K562 (cell line): ENCODE results near the gene VGLL4. TPM values are rescaled to one million over a fixed set of nuclear protein-coding genes. Genes with fewer than 3 reads are reported as not detected.

Experiments
- CBX8 ChIP-seq: fragments of 200-600 bp; sonication (generic); IDR thresholded peaks from 2 replicates; pipeline ENCODE4 v1.6.1; 2012; ENCODE audit warnings: borderline replicate concordance, mixed run types, low read depth, mild to moderate bottlenecking, moderate library complexity, mixed read lengths, low read length, control low read depth, inconsistent platforms; ENCODE audit not compliant: poor library complexity, severe bottlenecking; ENCODE audit errors: extremely low read depth
- ESRRA ChIP-seq: fragments of 450-650 bp; IDR thresholded peaks from 2 replicates; pipeline ENCODE4 v1.6.1; 2014; ENCODE audit warnings: low read depth, mild to moderate bottlenecking, moderate library complexity, borderline replicate concordance
- LEF1 ChIP-seq: fragments of 450-650 bp; IDR thresholded peaks from 2 replicates; pipeline ENCODE4 v1.6.1; 2016; ENCODE audit warnings: mild to moderate bottlenecking
- NCOA4 ChIP-seq: fragments of 450-650 bp; IDR thresholded peaks from 2 replicates; pipeline ENCODE4 v1.6.1; 2018; ENCODE audit warnings: mild to moderate bottlenecking; ENCODE audit not compliant: partially characterized antibody
- RBFOX2 ChIP-seq: fragments of 200-400 bp; formaldehyde crosslinking; IDR thresholded peaks from 2 replicates; pipeline ENCODE4 v1.6.1; 2017; ENCODE audit warnings: low read depth, mild to moderate bottlenecking, low read length, moderate library complexity
- ZFP91 ChIP-seq: sonication (generic); formaldehyde crosslinking; IDR thresholded peaks from 2 replicates; pipeline ENCODE4 v1.8.0; 2022; ENCODE audit warnings: mild to moderate bottlenecking, missing genetic modification reagents
- ZFX ChIP-seq: sonication (generic); formaldehyde crosslinking; IDR thresholded peaks from 2 replicates; pipeline ENCODE4 v1.8.0; 2022; ENCODE audit warnings: mild to moderate bottlenecking, missing genetic modification reagents, moderate library complexity
- ZNF280B ChIP-seq: fragments of 250-450 bp; sonication (Bioruptor Pico); IDR thresholded peaks from 2 replicates; pipeline ENCODE4 v1.5.1; 2021; ENCODE audit warnings: mild to moderate bottlenecking
- ZNF589 ChIP-seq: fragments of 200-800 bp; sonication (Bioruptor generic); IDR thresholded peaks from 2 replicates; pipeline ENCODE4 v1.6.1; 2016; ENCODE audit warnings: low read depth, missing genetic modification characterization, missing compliant biosample characterization
- polyA plus RNA-seq, 8 experiments: library from polyadenylated mRNA; depleted of rRNA in 4 of 8; stranded (reverse) in 5 of 8; unstranded in 3 of 8; fragments of >200 nt; fragmentation: Nextera tagmentation in 2 of 8; fragmentation: Illumina TruSeq in 1 of 8; extraction: Ambion mirVana in 2 of 8; extraction: Trizol in 1 of 8; gene quantifications; 2 replicates each; pipeline versions ENCODE4 v1.2.1 to v1.2.3, GENCODE V29; 2011 to 2014; ENCODE audit warnings: inconsistent platforms in 1 of 8, missing spikeins in 1 of 8
- total RNA-seq, 7 experiments: library from RNA; depleted of rRNA in 6 of 7; stranded (reverse); fragments of >200 nt in 6 of 7; fragmentation: Illumina TruSeq in 2 of 7; extraction: Trizol in 2 of 7; gene quantifications; 2 replicates each; pipeline versions ENCODE4 v1.2.1 to v1.2.3, GENCODE V29; 2011 to 2021; ENCODE audit warnings: low replicate concordance in 1 of 7
- TF ChIP-seq, protein P1 (sequence below): fragments of 250-450 bp; sonication (Bioruptor Pico); IDR thresholded peaks from 2 replicates; pipeline ENCODE4 v1.8.0; 2022; ENCODE audit warnings: inconsistent platforms, mild to moderate bottlenecking, moderate library complexity, borderline replicate concordance
- TF ChIP-seq, protein P2 (sequence below): fragments of 450-650 bp; IDR thresholded peaks from 2 replicates; pipeline ENCODE4 v1.6.1; 2016
- TF ChIP-seq, protein P3 (sequence below): fragments of 450-650 bp; conservative IDR thresholded peaks from 2 replicates; pipeline ENCODE4 v1.6.1; 2016; ENCODE audit warnings: missing genetic modification characterization, low read depth, mild to moderate bottlenecking, control low read depth, missing compliant biosample characterization

Gene VGLL4
- total and polyA plus RNA-seq, 9 of the 15 experiments (the other 6 are each of a cell fraction or from before 2014, with no cell fraction given) = 0.27 to 10.9 (median 8.6) TPM

GRCh38 chr3:11509173-11510000 lies 134.3 kb downstream of the VGLL4 start (continued):
- TF ChIP-seq ESRRA (no peak), RBFOX2 (0 out of 2 replicates have a peak, but pooled peaks have one; percentile 37), CBX8 (no peak), LEF1 (peak; percentile 71; the same call in 1 of the 2 replicates), ZNF589 (0 out of 2 replicates have a peak, but pooled peaks have one; percentile 5), ZNF280B (CRISPR knock-in tag) (no peak), ZFX (CRISPR knock-in tag) (0 out of 2 replicates have a peak, but pooled peaks have one; percentile 33), NCOA4 (no peak), ZFP91 (CRISPR knock-in tag) (peak; percentile 96)
- TF ChIP-seq, protein P1, sequence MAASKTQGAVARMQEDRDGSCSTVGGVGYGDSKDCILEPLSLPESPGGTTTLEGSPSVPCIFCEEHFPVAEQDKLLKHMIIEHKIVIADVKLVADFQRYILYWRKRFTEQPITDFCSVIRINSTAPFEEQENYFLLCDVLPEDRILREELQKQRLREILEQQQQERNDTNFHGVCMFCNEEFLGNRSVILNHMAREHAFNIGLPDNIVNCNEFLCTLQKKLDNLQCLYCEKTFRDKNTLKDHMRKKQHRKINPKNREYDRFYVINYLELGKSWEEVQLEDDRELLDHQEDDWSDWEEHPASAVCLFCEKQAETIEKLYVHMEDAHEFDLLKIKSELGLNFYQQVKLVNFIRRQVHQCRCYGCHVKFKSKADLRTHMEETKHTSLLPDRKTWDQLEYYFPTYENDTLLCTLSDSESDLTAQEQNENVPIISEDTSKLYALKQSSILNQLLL (CRISPR knock-in tag) = no peak
- TF ChIP-seq, protein P2, sequence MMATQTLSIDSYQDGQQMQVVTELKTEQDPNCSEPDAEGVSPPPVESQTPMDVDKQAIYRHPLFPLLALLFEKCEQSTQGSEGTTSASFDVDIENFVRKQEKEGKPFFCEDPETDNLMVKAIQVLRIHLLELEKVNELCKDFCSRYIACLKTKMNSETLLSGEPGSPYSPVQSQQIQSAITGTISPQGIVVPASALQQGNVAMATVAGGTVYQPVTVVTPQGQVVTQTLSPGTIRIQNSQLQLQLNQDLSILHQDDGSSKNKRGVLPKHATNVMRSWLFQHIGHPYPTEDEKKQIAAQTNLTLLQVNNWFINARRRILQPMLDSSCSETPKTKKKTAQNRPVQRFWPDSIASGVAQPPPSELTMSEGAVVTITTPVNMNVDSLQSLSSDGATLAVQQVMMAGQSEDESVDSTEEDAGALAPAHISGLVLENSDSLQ = peak; percentile 35; the same call in 1 of the 2 replicates
- TF ChIP-seq, protein P3, sequence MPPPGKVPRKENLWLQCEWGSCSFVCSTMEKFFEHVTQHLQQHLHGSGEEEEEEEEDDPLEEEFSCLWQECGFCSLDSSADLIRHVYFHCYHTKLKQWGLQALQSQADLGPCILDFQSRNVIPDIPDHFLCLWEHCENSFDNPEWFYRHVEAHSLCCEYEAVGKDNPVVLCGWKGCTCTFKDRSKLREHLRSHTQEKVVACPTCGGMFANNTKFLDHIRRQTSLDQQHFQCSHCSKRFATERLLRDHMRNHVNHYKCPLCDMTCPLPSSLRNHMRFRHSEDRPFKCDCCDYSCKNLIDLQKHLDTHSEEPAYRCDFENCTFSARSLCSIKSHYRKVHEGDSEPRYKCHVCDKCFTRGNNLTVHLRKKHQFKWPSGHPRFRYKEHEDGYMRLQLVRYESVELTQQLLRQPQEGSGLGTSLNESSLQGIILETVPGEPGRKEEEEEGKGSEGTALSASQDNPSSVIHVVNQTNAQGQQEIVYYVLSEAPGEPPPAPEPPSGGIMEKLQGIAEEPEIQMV (tag) = no peak
